GM21717 (cell line): Measurements from ENCODE around the gene SSH3.
A peak's percentile ranks its signal among the peaks of the same experiment; 100 is the strongest.

ENCODE experiments used
- ATAC-seq: cut with Tn5 transposase; IDR thresholded peaks from one replicate; pipeline ENCODE4 v1.9.1; 2021; ENCODE audit warnings: mild to moderate bottlenecking, moderate library complexity; ENCODE audit not compliant: unreplicated experiment

SSH3 gene

GRCh38 chr11:67323526-67323925 lies 20.2 kb downstream of the SSH3 start:
- ATAC-seq: no peak

- no peak for ATAC-seq
Observed at GRCh38 chr11:67332081-67332691, 28.9 kb downstream of the SSH3 start.

- ATAC-seq: no peak
Observed at GRCh38 chr11:67337257-67337656, 33.9 kb downstream of the SSH3 start.

GRCh38 chr11:67344264-67344663 lies 40.9 kb downstream of the SSH3 start:
- ATAC-seq: no peak

- no peak for ATAC-seq
Observed at GRCh38 chr11:67345247-67345919, 42.1 kb downstream of the SSH3 start.

- ATAC-seq: no peak
Observed at GRCh38 chr11:67345920-67346819, 42.8 kb downstream of the SSH3 start.

GRCh38 chr11:67347964-67348749 lies 44.8 kb downstream of the SSH3 start:
- ATAC-seq: no peak

- ATAC-seq: no peak
Observed at GRCh38 chr11:67349036-67349435, 45.7 kb downstream of the SSH3 start.

GRCh38 chr11:67349457-67349856 lies 46.1 kb downstream of the SSH3 start:
- ATAC-seq: no peak

- no peak for ATAC-seq
Observed at GRCh38 chr11:67349928-67350465, 46.7 kb downstream of the SSH3 start.

GRCh38 chr11:67351275-67352005 lies 48.1 kb downstream of the SSH3 start:
- ATAC-seq: no peak

- peak; percentile 8 for ATAC-seq
Observed at GRCh38 chr11:67352546-67353316, 49.4 kb downstream of the SSH3 start.

- ATAC-seq: peak; percentile 64
Observed at GRCh38 chr11:67353317-67354074, 50.2 kb downstream of the SSH3 start, which contains the start of gene POLD4. TSS of gene POLD4 (minus strand) at chr11:67353546. CDS start at chr11:67353399, 147 bp downstream.

- ATAC-seq: no peak
Observed at GRCh38 chr11:67354075-67355022, 51.0 kb downstream of the SSH3 start.

- ATAC-seq: no peak
Observed at GRCh38 chr11:67355023-67355793, 51.9 kb downstream of the SSH3 start.

GRCh38 chr11:67355794-67356386 lies 52.6 kb downstream of the SSH3 start:
- ATAC-seq: no peak
